Testis (tissue), 3 donors: ENCODE results near the gene SEZ6L. TPM values are rescaled to one million over a fixed set of nuclear protein-coding genes. Genes with fewer than 3 reads are reported as not detected.

Source experiments
- DNase-seq: peaks from one replicate; pipeline ENCODE4 v3.0.0-alpha.2; 2019
- H3K27ac ChIP-seq, 2 donors: fragments of 200-600 bp; sonication (generic); one replicate each; pipeline ENCODE4 v1.5.1; 2019
- H3K27me3 ChIP-seq: fragments of 200-600 bp; sonication (generic); one replicate; pipeline ENCODE4 v1.5.1; 2019
- H3K36me3 ChIP-seq: fragments of 200-600 bp; sonication (generic); one replicate; pipeline ENCODE4 v1.5.1; 2017; ENCODE audit warnings: low read depth; ENCODE audit errors: missing control alignments
- H3K4me1 ChIP-seq: fragments of 200-600 bp; sonication (generic); one replicate; pipeline ENCODE4 v1.5.1; 2019
- H3K4me3 ChIP-seq, 2 donors: fragments of 200-600 bp; sonication (generic); one replicate each; pipeline ENCODE4 v1.5.1; 2017 to 2019
- H3K9me3 ChIP-seq: fragments of 200-600 bp; sonication (generic); one replicate; pipeline ENCODE4 v1.5.1; 2017
- CTCF ChIP-seq, 3 experiments: fragments of 450-650 bp in 2 of 3; fragments of 200-600 bp in 1 of 3; sonication (generic) in 1 of 3; IDR thresholded peaks; one replicate each; pipeline ENCODE4 v1.5.1; 2016 to 2019; ENCODE audit warnings: antibody characterized with exemption in 3 of 3, mild to moderate bottlenecking in 2 of 3, moderate library complexity in 1 of 3
- POLR2A ChIP-seq: fragments of 450-650 bp; IDR thresholded peaks from one replicate; pipeline ENCODE4 v1.6.1; 2017; ENCODE audit warnings: antibody characterized with exemption, mild to moderate bottlenecking, moderate library complexity
- WGBS, 2 donors: methylation state at CpG; one replicate each; pipeline ENCODE4 v1.1.5; 2018; 5-methylcytosine and 5-hydroxymethylcytosine counted together
- intact Hi-C: fragments of 100-400 bp; cut with DNase I; formaldehyde crosslinking; loops from one replicate; pipeline ENCODE4 v1.15.1; 2023; ENCODE audit warnings: low total_unique reads
- polyA plus RNA-seq: library from polyadenylated mRNA; stranded (reverse); fragments of 350-450 nt; fragmentation: Illumina TruSeq; extraction: RNeasy Lipid Tissue Mini Kit (QIAGEN cat#74804); gene quantifications from one replicate; pipeline ENCODE4 v1.2.3, GENCODE V29; 2014; ENCODE audit warnings: low read depth, low replicate concordance; ENCODE audit not compliant: insufficient read depth
- total RNA-seq, 2 donors: library from RNA; depleted of rRNA; stranded (reverse); fragments of >200 nt; gene quantifications; one replicate each; pipeline ENCODE4 v1.2.3, GENCODE V29; 2016

SEZ6L gene
- total and polyA plus RNA-seq, 3 donors from 2014 or later = 0.69 to 1.4 (median 0.71) TPM

- Histone ChIP-seq H3K4me3 (no peak overlapping the region), H3K4me1 (no peaks in the 10 kb centered on the region), H3K9me3 (no peaks in the 10 kb centered on the region), H3K27me3 (no peaks in the 10 kb centered on the region), H3K36me3 (no peaks in the 10 kb centered on the region), H3K27ac (no peak overlapping the region)
- WGBS, 2 donors = 69 to 77% methylated on average over 4 of the region's 4 CpGs
- no peak for TF ChIP-seq CTCF (IDR thresholded peaks at IDR 0.05)
- TF ChIP-seq POLR2A = no peak
- intact Hi-C loops = no loop called here
- no peak for DNase-seq
These were observed 6.3 kb upstream of the SEZ6L start for GRCh38 chr22:26162926-26163325.

- Histone ChIP-seq H3K36me3 (no peaks in the 10 kb centered on the region), H3K27me3 (no peaks in the 10 kb centered on the region), H3K4me3 (no peak overlapping the region), H3K9me3 (no peaks in the 10 kb centered on the region), H3K4me1 (peaks cover 3% of the 10 kb centered on the region), H3K27ac (no peak overlapping the region)
- 75 to 83% methylated on average over 8 of the region's 8 CpGs for WGBS, 2 donors
- intact Hi-C loops = no loop called here
- DNase-seq = no peak
- TF ChIP-seq POLR2A = no peak
- no peak for TF ChIP-seq CTCF (IDR thresholded peaks at IDR 0.05)
These were observed 5.1 kb upstream of the SEZ6L start for GRCh38 chr22:26164174-26164573.

- Histone ChIP-seq H3K4me3 (peak overlapping the region in 1 of 2 donors; percentile 52), H3K36me3 (no peaks in the 10 kb centered on the region), H3K4me1 (peaks cover 10% of the 10 kb centered on the region), H3K27ac (no peak overlapping the region), H3K27me3 (no peaks in the 10 kb centered on the region), H3K9me3 (no peaks in the 10 kb centered on the region)
- intact Hi-C loops = no loop called here
- WGBS, 2 donors = 28 to 36% methylated on average over 9 of the region's 9 CpGs
- no peak for TF ChIP-seq POLR2A
- TF ChIP-seq CTCF (IDR thresholded peaks at IDR 0.05) = no peak
- DNase-seq = no peak
These were observed 871 bp upstream of the SEZ6L start for GRCh38 chr22:26168330-26168851.

- peak; percentile 13 for DNase-seq
- H3K9me3 ChIP-seq = no peaks in the 10 kb centered on the region
- TF ChIP-seq CTCF (IDR thresholded peaks at IDR 0.05) = no peak
- no peak for TF ChIP-seq POLR2A
- intact Hi-C loops = no loop called here
- H3K27me3 ChIP-seq = no peaks in the 10 kb centered on the region
- no peaks in the 10 kb centered on the region for H3K36me3 ChIP-seq
- H3K4me1 ChIP-seq = peaks cover 10% of the 10 kb centered on the region
- H3K27ac ChIP-seq = no peak overlapping the region
- 1 to 7% methylated on average over 8 to 9 of the region's 15 CpGs for WGBS, 2 donors
- H3K4me3 ChIP-seq = peak overlapping the region; percentile 51 to 52
These were observed 335 bp upstream of the SEZ6L start for GRCh38 chr22:26168939-26169314.

GRCh38 chr22:26170112-26170492 is 840 bp downstream of the SEZ6L start:
- TF ChIP-seq POLR2A = no peak
- no peak for TF ChIP-seq CTCF (IDR thresholded peaks at IDR 0.05)
- Histone ChIP-seq H3K9me3 (no peaks in the 10 kb centered on the region), H3K27me3 (no peaks in the 10 kb centered on the region), H3K27ac (no peak overlapping the region), H3K36me3 (no peaks in the 10 kb centered on the region), H3K4me1 (peaks cover 10% of the 10 kb centered on the region), H3K4me3 (peak overlapping the region in 1 of 2 donors; percentile 52)
- WGBS, 2 donors = 1% methylated on average over 11 of the region's 11 CpGs; no CpG with 5 or more reads in 1 of the 2 donors
- no peak for DNase-seq
- intact Hi-C loops = no loop called here
